GM15510 (cell line): Measurements from ENCODE around the gene TRO.

Source experiments
- POLR2A ChIP-seq: IDR thresholded peaks from 3 replicates; pipeline ENCODE4 v1.6.1; 2011; ENCODE audit warnings: borderline replicate concordance; ENCODE audit not compliant: insufficient read length; ENCODE audit errors: extremely low read depth

TRO gene

DNA sequence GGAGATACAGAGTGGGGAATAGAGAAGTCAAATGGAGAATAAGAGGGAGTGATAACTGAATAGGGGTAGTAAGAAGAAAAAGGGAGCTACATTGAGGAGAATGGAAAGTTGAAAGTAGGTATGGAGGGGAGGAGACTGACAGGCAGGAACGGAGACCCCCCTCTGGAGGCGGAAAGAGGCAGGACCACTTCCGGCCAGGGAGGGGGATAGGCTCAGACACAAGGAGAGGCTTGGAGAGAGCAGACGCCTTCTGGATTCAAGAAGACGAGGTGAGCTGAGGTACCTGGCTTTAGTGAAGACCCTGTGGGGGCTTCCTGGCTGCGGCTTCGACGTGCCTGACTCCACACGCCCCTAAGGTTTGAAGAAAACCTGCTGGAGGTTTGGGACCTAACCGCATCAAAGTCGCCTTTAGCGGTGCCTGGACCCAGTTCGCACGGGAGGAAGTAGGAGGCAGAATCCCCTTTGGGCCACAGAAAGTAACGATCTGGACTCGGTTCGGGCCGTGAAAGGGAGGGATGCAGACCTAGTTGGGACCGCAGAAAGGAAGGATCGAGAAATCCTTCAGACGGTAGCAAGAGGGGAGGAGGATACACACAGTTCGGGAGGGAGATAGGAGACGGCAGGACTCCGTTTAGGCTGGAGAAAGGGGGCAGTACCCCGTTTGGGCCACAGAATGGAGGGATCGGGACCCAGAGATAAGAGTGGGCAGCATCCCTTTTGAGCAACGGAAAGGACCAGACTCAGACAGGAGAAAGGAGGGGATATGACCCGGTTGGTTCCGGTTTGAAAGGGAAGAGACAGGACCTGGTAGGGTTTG is at the start of gene TRO:
TRO (plus strand) TSS at position 215 of the 817 bp plus-strand sequence. CDS start 1,423 bp downstream, outside the sequence.
- no peak for TF ChIP-seq POLR2A

DNA sequence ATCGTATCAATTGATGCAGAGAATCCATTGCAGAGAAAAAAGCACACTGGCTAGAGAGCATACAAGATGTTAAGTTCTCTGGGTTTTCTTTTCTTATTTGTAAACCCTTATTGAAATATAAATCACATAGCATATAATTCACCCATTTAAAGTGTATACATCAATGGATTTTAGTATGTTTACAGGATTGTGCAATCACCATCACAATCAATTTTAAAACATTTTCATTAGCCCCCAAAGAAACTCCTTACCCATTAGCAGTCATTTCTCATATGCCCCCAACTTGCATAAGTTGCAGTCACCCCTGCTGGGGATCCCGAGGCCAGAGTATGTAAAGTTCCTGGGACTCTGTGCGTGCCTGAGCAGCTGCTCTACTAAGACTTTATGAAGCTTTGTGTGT is 34.9 kb upstream of the TRO start:
- no peak for TF ChIP-seq POLR2A

DNA sequence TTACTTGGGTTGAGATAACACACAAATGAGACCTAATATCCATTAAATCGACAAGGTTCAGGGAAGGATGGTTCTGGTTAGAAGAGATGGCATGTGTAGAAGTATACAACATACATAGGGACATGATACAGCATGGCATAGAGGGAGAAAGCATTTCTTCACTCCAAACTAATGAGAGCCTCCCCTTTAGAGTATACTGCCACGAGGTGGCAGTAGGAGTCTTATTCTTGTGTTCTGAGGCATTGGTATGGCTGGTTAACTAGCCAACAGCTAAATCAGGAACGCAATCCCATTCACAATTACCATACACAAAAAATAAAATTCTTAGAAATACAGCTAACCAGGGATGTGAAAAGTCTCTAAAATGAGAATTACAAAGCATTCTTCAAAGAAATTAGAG is 29.1 kb upstream of the TRO start:
- no peak for TF ChIP-seq POLR2A

DNA sequence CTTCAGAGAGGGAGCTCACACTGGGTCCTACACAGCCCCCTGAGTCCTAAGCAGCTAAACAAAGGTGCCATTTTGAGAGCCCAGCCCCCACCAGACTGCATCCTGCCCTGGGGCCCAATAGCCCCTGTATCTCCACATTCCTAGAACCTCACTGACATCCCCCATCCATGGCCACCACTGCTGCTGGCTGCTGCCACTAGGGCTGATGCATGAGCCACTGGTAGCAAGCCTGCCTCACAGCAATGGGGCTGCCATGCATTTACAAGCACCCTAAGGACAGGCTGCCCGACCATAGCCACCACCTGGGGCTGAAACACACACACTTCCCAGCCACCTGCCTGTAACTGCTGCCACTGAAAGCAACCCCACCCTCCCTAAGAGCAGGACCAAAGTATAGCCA is 26.5 kb upstream of the TRO start:
- TF ChIP-seq POLR2A = no peak

DNA sequence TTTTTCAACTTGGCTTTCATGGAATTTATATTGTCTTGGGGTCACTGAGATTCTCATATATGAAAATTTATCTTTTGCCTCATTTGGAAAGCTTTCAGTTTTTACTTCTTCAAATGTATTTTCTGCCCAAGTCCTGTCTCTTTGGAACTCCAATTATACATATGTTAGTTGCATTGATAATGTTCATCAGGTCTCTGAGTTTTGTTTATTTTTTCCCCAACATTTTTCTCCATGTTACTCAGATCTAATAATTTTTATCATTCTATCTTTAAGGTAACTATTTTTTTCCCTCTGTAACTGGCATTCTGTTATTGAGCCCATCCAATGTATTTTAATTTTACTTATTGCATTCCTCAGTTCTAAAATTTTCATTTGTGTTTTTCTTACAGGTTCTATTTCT is 10.7 kb upstream of the TRO start:
- no peak for TF ChIP-seq POLR2A

DNA sequence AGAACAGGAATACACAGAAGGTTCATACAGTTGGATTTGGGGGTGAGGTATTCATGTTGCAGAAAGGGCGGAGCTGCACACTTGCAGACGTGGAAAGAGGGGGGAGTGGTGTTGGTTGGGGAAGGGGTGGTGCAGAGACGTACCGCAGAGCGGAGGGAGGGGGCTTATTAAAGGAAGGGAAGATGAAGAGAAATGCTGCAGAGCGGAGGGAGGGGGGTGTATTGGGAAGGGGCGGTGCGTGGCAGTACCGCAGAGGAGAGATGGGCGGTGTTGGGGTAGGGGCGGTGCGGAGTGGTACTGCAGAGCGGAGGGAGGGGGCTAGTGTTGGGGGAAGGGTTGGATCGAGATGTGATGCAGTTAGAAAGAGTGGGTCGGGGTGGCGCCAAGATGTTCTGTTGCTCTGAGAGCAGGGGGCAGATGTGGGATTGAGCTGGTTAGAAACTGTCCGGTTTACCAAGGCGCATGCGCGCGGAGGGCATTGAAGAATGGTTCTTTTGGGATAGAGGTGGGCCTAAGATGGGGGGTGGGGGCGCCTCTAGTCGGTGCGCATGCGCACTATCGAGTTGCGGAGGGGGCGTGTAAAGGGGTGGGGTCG is 900 bp downstream of the TRO start:
- TF ChIP-seq POLR2A = no peak

DNA sequence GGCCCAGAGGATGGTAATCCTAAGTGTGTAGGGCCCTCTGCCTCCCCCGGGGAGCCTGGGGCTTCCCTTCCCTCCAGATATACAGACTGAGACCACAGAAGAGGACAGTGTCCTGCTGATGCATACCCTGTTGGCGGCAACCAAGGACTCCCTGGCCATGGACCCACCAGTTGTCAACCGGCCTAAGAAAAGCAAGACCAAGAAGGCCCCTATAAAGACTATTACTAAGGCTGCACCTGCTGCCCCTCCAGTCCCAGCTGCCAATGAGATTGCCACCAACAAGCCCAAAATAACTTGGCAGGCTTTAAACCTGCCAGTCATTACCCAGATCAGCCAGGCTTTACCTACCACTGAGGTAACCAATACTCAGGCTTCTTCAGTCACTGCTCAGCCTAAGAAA is 1.9 kb downstream of the TRO start:
- no peak for TF ChIP-seq POLR2A

- no peak for TF ChIP-seq POLR2A
Observed at GRCh38 chrX:54923376-54923775, 2.8 kb downstream of the TRO start.

DNA sequence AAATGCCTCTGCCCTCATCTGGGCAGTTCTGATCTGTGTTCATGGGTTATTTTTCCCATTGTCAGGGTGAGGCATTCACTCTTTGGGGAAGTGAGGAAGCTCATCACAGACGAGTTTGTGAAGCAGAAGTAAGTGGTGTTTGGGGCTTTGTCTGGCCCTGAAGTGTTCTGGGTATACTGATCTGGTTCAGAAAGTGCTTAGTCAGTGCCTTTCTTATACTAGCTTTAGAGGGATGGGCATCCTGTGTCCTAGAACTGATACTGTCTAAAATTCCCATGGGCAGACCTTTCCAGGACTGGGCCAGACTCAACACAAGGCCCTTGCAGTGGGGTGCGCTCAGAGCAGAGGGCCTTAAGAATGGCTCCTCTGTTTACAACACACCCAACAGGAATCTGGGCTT is 6.4 kb downstream of the TRO start:
- no peak for TF ChIP-seq POLR2A

DNA sequence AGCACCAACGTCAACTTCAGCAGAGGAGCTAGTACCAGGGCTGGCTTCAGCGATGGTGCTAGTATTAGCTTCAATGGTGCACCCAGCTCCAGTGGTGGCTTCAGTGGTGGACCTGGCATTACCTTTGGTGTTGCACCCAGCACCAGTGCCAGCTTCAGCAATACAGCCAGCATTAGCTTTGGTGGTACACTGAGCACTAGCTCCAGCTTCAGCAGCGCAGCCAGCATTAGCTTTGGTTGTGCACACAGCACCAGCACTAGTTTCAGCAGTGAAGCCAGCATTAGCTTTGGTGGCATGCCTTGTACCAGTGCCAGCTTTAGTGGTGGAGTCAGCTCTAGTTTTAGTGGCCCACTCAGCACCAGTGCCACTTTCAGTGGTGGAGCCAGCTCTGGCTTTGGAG is 8.3 kb downstream of the TRO start:
- no peak for TF ChIP-seq POLR2A

DNA sequence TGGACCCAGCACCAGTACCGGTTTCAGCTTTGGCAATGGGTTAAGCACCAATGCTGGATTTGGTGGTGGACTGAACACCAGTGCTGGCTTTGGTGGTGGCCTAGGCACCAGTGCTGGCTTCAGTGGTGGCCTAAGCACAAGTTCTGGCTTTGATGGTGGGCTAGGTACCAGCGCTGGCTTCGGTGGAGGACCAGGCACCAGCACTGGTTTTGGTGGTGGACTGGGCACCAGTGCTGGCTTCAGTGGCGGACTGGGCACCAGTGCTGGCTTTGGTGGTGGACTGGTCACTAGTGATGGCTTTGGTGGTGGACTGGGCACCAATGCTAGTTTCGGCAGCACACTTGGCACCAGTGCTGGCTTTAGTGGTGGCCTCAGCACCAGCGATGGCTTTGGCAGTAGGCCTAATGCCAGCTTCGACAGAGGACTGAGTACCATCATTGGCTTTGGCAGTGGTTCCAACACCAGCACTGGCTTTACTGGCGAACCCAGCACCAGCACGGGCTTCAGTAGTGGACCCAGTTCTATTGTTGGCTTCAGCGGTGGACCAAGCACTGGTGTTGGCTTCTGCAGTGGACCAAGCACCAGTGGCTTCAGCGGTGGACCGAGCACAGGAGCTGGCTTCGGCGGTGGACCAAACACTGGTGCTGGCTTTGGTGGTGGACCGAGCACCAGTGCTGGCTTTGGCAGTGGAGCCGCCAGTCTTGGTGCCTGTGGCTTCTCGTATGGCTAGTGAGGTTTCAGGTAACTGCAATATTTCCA is 9.8 kb downstream of the TRO start:
- no peak for TF ChIP-seq POLR2A

DNA sequence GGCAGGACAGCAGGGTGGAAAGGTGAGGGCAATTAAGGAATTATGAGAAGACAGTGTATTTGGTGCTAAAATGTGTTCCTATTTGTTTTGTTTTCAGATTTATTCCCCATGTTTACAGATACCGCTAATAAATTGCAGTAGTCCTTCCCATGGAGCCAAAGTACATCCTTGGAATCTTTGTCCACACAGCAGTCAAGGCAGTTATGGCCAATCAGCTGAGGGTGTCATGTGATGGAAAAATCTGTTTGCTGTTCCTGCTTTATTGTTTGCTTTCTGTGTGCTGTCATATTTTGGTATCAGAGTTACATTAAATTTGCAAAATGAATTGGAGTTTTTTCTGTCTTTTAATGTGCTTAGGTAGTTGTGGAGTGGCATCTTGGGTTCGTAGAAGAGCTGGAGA is 10.5 kb downstream of the TRO start:
- no peak for TF ChIP-seq POLR2A

DNA sequence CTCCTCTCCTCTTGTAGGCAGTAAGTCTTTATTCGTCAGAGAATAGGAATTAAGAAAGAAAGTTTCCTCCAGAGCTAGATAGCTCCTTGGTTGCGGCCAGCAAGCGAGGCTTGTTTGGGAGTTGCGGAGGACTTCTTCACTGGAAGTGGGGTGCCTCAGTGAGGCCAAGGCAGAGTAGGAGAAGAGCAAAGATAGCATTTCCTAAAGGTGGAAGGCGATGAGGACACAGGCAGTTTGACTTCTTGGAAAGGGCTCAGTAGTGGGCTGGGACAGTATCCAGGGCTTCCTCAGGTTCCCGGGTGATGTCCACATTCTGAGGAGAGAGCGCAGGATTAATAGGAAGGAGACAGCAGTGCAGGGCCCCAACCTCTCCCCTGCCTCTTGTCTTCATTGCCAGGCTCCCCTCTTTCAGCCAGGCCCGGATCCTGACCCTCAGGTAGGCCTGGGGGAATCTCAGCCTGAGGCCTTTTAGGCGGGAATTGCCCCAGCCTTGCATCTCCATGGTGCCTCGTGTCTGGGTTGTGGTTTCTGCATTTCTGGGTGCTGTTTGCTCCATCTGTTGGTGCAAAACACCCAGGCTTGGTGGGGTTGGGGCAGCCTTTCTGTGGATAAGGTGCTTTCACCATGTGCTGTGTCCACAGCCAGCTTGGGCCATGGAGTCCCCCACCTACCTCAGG is 12.7 kb downstream of the TRO start:
- TF ChIP-seq POLR2A = no peak

DNA sequence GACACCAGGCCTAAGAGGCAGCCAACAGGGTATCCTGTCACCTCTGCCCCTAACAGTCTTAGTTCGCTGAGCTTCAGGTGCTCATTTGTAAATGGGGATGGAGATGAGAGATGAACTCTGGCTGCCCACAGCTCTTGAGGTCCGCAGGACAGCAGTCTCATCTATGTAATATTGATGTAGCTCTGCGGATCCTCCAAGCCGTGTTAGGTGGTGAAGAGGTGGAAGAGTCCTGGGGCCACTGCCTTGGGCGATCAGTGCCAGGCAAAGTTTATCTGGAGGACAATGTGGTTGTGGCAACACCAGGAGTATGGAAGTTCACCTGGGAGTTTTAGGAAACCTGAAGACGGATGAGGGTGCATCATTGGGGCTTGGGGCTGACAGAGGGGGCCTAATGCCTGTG is 13.4 kb downstream of the TRO start:
- TF ChIP-seq POLR2A = no peak

GRCh38 chrX:54934890-54935289 is 14.3 kb downstream of the TRO start:
- no peak for TF ChIP-seq POLR2A
